A549 (cell line): ENCODE data around the gene ARHGEF7. TPM values are rescaled to one million over a fixed set of nuclear protein-coding genes. Genes with fewer than 3 reads are reported as not detected.

Experiments used
- ATAC-seq, 2 experiments: fragments of 200-7000 bp in 1 of 2; fragments of >200 bp in 1 of 2; cut with Nextera tagmentation in 1 of 2; cut with Tn5 transposase in 1 of 2; 3 replicates each; pipeline versions ENCODE4 v1.8.0 to v1.9.1; 2018 to 2020; ENCODE audit warnings: mild to moderate bottlenecking in 1 of 2, moderate library complexity in 1 of 2
- CTCF ChIA-PET: fragments of 300-600 bp; sonication (Branson Sonifier 250); formaldehyde crosslinking; extraction: SDS; loops from one replicate; lab custom pipeline; 2021; ENCODE audit warnings: antibody characterized with exemption, inconsistent platforms; lab: Yijun Ruan, JAX
- POLR2A ChIA-PET: fragments of 350-600 bp; formaldehyde crosslinking; extraction: SDS; loops from one replicate; lab custom pipeline; 2021; ENCODE audit warnings: antibody characterized with exemption, inconsistent platforms; lab: Yijun Ruan, JAX
- DNase-seq, 2 experiments: peaks; one replicate each; pipeline versions ENCODE4 v3.0.0 to v3.0.0-alpha.2; 2011 to 2016; ENCODE audit warnings: low read depth in 1 of 2, low spot score in 1 of 2
- FAIRE-seq: peaks from 2 replicates; lab custom pipeline; 2011; peaks lifted over from hg19 to GRCh38; lab: Jason Lieb, UNC
- H3K27ac ChIP-seq, 2 experiments: fragments of >200 bp; sonication (Bioruptor Twin); formaldehyde crosslinking; 3 replicates each; pipeline ENCODE4 v1.5.1; 2016 to 2017
- H3K4me1 ChIP-seq: fragments of >200 bp; sonication (Bioruptor Twin); formaldehyde crosslinking; 3 replicates; pipeline ENCODE4 v1.6.1; 2016
- H3K4me2 ChIP-seq: fragments of >200 bp; sonication (Bioruptor Twin); formaldehyde crosslinking; 3 replicates; pipeline ENCODE4 v1.6.1; 2016
- H3K4me3 ChIP-seq: fragments of >200 bp; sonication (Bioruptor Twin); formaldehyde crosslinking; 3 replicates; pipeline ENCODE4 v1.5.1; 2016
- H3K9me3 ChIP-seq: fragments of >200 bp; sonication (Bioruptor Twin); formaldehyde crosslinking; 3 replicates; pipeline ENCODE4 v1.6.1; 2016
- BHLHE40 ChIP-seq: IDR thresholded peaks from 2 replicates; pipeline ENCODE4 v1.6.1; 2012; ENCODE audit warnings: low read depth, low read length, inconsistent platforms
- CHD2 ChIP-seq: fragments of 150-350 bp; IDR thresholded peaks from 2 replicates; pipeline ENCODE4 v1.6.1; 2014; ENCODE audit warnings: low read length; ENCODE audit not compliant: partially characterized antibody
- CHD4 ChIP-seq: fragments of 200-600 bp; sonication (generic); IDR thresholded peaks from 2 replicates; pipeline ENCODE4 v1.6.1; 2016; ENCODE audit warnings: antibody characterized with exemption, mild to moderate bottlenecking, borderline replicate concordance
- EHMT2 ChIP-seq: fragments of 200-600 bp; sonication (generic); IDR thresholded peaks from 2 replicates; pipeline ENCODE4 v1.6.1; 2016; ENCODE audit warnings: antibody characterized with exemption, low read depth, mild to moderate bottlenecking, moderate library complexity
- ELK1 ChIP-seq: fragments of 150-350 bp; IDR thresholded peaks from 2 replicates; pipeline ENCODE4 v1.6.1; 2014; ENCODE audit warnings: low read depth, mild to moderate bottlenecking, low read length
- FOSB ChIP-seq: fragments of 250-450 bp; sonication (Bioruptor Pico); IDR thresholded peaks from 2 replicates; pipeline ENCODE4 v1.5.0; 2020; ENCODE audit warnings: mild to moderate bottlenecking, moderate library complexity
- FOXS1 ChIP-seq: fragments of 250-450 bp; sonication (Bioruptor Pico); IDR thresholded peaks from 2 replicates; pipeline ENCODE4 v1.5.0; 2020; ENCODE audit warnings: mild to moderate bottlenecking, moderate library complexity
- GATA3 ChIP-seq: IDR thresholded peaks from 2 replicates; pipeline ENCODE4 v1.6.1; 2012; ENCODE audit warnings: borderline replicate concordance
- HEYL ChIP-seq: fragments of 250-450 bp; sonication (Bioruptor Pico); IDR thresholded peaks from 2 replicates; pipeline ENCODE4 v1.8.0; 2021; ENCODE audit warnings: mild to moderate bottlenecking, moderate library complexity
- HMGXB4 ChIP-seq: fragments of 250-450 bp; sonication (Bioruptor Pico); IDR thresholded peaks from 2 replicates; pipeline ENCODE4 v1.5.0; 2021; ENCODE audit warnings: mild to moderate bottlenecking, moderate library complexity, borderline replicate concordance
- HOXA7 ChIP-seq: fragments of 250-450 bp; sonication (Bioruptor Pico); IDR thresholded peaks from 2 replicates; pipeline ENCODE4 v1.5.0; 2020; ENCODE audit warnings: mild to moderate bottlenecking, moderate library complexity
- JUN ChIP-seq, 2 experiments: fragments of >200 bp; sonication (Bioruptor Twin); formaldehyde crosslinking; IDR thresholded peaks; 2 replicates in 1 of 2; 3 replicates in 1 of 2; pipeline ENCODE4 v1.6.1; 2016 to 2017
- KDM5A ChIP-seq: fragments of 200-600 bp; sonication (generic); IDR thresholded peaks from 2 replicates; pipeline ENCODE4 v1.6.1; 2016; ENCODE audit warnings: antibody characterized with exemption, mild to moderate bottlenecking
- POLR2A ChIP-seq: IDR thresholded peaks from 2 replicates; pipeline ENCODE4 v1.6.1; 2012; ENCODE audit warnings: mild to moderate bottlenecking, low read length
- USF2 ChIP-seq: fragments of 450-650 bp; IDR thresholded peaks from 2 replicates; pipeline ENCODE4 v1.6.1; 2014; ENCODE audit warnings: antibody characterized with exemption
- ZNF302 ChIP-seq: fragments of 250-450 bp; sonication (Bioruptor Pico); IDR thresholded peaks from 2 replicates; pipeline ENCODE4 v1.9.0; 2021; ENCODE audit warnings: inconsistent platforms, mild to moderate bottlenecking, moderate library complexity
- ZSCAN20 ChIP-seq: fragments of 250-450 bp; sonication (Bioruptor Pico); IDR thresholded peaks from 2 replicates; pipeline ENCODE4 v1.8.0; 2022; ENCODE audit warnings: mild to moderate bottlenecking, moderate library complexity
- WGBS: methylation state at CpG from one replicate; pipeline ENCODE4 v1.1.6; 2017; ENCODE audit errors: missing lambda C conversion rate; 5-methylcytosine and 5-hydroxymethylcytosine counted together
- polyA plus RNA-seq, 4 experiments: library from polyadenylated mRNA; depleted of rRNA in 3 of 4; stranded (reverse); fragments of >200 nt; fragmentation: RNase III in 1 of 4; extraction: RNeasy Plus Mini Kit Qiagen cat#74134 plus additional on column Dnase treatment in 1 of 4; gene quantifications; 2 replicates in 3 of 4; 3 replicates in 1 of 4; pipeline ENCODE4 v1.2.3, GENCODE V29; 2011 to 2017
- TF ChIP-seq, protein P1 (sequence below): fragments of 250-450 bp; sonication (Bioruptor Pico); IDR thresholded peaks from 2 replicates; pipeline ENCODE4 v1.5.0; 2020; ENCODE audit warnings: low read depth, mild to moderate bottlenecking, moderate library complexity
- TF ChIP-seq, protein P2 (sequence below): IDR thresholded peaks from 2 replicates; pipeline ENCODE4 v1.6.1; 2012
- TF ChIP-seq, protein P3 (sequence below): fragments of >200 bp; sonication (Bioruptor Twin); formaldehyde crosslinking; IDR thresholded peaks from 3 replicates; pipeline ENCODE4 v1.6.1; 2016

Gene ARHGEF7
- polyA plus RNA-seq, 2 of the 4 experiments (the other 2 are of a cell fraction) = 21.1 to 23.1 TPM

- ChIA-PET CTCF (no interaction called here), POLR2A (no interaction called here)
- Histone ChIP-seq H3K4me2 (no peak overlapping the region), H3K9me3 (no peaks in the 10 kb centered on the region), H3K27ac (no peak overlapping the region), H3K4me3 (no peak overlapping the region), H3K4me1 (no peaks in the 10 kb centered on the region)
- WGBS = 95% methylated on average over 5 of the region's 8 CpGs
- TF ChIP-seq POLR2A (no peak), EHMT2 (no peak), JUN (IDR thresholded peaks at IDR 0.05) (no peak)
- DNase-seq = no peak
- FAIRE-seq = no peak
- ATAC-seq = no peak
Observed at GRCh38 chr13:111219950-111220349, 104.8 kb downstream of the ARHGEF7 start.

- H3K4me1 ChIP-seq = no peaks in the 10 kb centered on the region
- FAIRE-seq (no peak), DNase-seq (no peak), ATAC-seq (no peak)
- ChIA-PET CTCF (interaction anchor here (0.6 to 2.6 kb wide), 4 partner anchors 12 to 157 kb away, joined by 3 to 16 read pairs (median 4); no protein-coding TSS in a partner anchor), POLR2A (no interaction called here)
- 92% methylated on average over 6 of the region's 6 CpGs for WGBS
- H3K4me3 ChIP-seq = no peak overlapping the region
- no peak overlapping the region for H3K27ac ChIP-seq
- H3K9me3 ChIP-seq = no peaks in the 10 kb centered on the region
- H3K4me2 ChIP-seq = no peak overlapping the region
- TF ChIP-seq CHD4 (no peak), ZNF302 (CRISPR knock-in tag) (no peak), ZSCAN20 (CRISPR knock-in tag) (no peak), GATA3 (no peak), HOXA7 (CRISPR knock-in tag) (no peak), EHMT2 (no peak), FOXS1 (CRISPR knock-in tag) (no peak), KDM5A (no peak), CHD2 (no peak), HMGXB4 (CRISPR knock-in tag) (no peak), FOSB (CRISPR knock-in tag) (no peak), USF2 (no peak), HEYL (CRISPR knock-in tag) (no peak), ELK1 (no peak), BHLHE40 (no peak)
- TF ChIP-seq, protein P1, sequence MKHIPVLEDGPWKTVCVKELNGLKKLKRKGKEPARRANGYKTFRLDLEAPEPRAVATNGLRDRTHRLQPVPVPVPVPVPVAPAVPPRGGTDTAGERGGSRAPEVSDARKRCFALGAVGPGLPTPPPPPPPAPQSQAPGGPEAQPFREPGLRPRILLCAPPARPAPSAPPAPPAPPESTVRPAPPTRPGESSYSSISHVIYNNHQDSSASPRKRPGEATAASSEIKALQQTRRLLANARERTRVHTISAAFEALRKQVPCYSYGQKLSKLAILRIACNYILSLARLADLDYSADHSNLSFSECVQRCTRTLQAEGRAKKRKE (CRISPR knock-in tag) = no peak
- TF ChIP-seq, protein P2, sequence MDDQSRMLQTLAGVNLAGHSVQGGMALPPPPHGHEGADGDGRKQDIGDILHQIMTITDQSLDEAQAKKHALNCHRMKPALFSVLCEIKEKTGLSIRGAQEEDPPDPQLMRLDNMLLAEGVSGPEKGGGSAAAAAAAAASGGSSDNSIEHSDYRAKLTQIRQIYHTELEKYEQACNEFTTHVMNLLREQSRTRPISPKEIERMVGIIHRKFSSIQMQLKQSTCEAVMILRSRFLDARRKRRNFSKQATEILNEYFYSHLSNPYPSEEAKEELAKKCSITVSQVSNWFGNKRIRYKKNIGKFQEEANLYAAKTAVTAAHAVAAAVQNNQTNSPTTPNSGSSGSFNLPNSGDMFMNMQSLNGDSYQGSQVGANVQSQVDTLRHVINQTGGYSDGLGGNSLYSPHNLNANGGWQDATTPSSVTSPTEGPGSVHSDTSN = no peak
- TF ChIP-seq, protein P3, sequence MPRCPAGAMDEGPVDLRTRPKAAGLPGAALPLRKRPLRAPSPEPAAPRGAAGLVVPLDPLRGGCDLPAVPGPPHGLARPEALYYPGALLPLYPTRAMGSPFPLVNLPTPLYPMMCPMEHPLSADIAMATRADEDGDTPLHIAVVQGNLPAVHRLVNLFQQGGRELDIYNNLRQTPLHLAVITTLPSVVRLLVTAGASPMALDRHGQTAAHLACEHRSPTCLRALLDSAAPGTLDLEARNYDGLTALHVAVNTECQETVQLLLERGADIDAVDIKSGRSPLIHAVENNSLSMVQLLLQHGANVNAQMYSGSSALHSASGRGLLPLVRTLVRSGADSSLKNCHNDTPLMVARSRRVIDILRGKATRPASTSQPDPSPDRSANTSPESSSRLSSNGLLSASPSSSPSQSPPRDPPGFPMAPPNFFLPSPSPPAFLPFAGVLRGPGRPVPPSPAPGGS = no peak
- TF ChIP-seq, all 56 proteins: peak for 0
Observed at GRCh38 chr13:111225166-111225565, 110.1 kb downstream of the ARHGEF7 start.
